PC-9 (cell line): ENCODE measurements around the gene GMPPA. TPM values are rescaled to one million over a fixed set of nuclear protein-coding genes. Genes with fewer than 3 reads are reported as not detected.

Experiments
- BruUV-seq: library from RNA; stranded (reverse); fragments of 400-500 nt; replicated peaks from 2 replicates; lab custom pipeline; 2021; lab: Mats Ljungman, UMichigan
- CTCF ChIA-PET: fragments of 300-600 bp; sonication (Branson Sonifier 250); formaldehyde crosslinking; loops from one replicate; lab custom pipeline; 2022; ENCODE audit warnings: antibody characterized with exemption; lab: Charles Lee
- POLR2A ChIA-PET: fragments of 300-600 bp; sonication (Branson Sonifier 250); formaldehyde crosslinking; loops from one replicate; lab custom pipeline; 2022; ENCODE audit warnings: antibody characterized with exemption; ENCODE audit not compliant: unreplicated experiment; lab: Charles Lee
- DNase-seq, 2 experiments: peaks; one replicate each; pipeline versions ENCODE4 v3.0.0 to v3.0.0-alpha.2; 2015 to 2022; ENCODE audit warnings: mixed read lengths in 1 of 2
- H2AFZ ChIP-seq: fragments of 200-600 bp; sonication (generic); 2 replicates; pipeline ENCODE4 v1.8.1; 2017; ENCODE audit warnings: antibody characterized with exemption
- H3F3A ChIP-seq: fragments of 200-600 bp; sonication (generic); 2 replicates; pipeline ENCODE4 v1.8.1; 2017; ENCODE audit warnings: antibody characterized with exemption, mild to moderate bottlenecking, low read depth; ENCODE audit not compliant: insufficient read depth
- H3K27ac ChIP-seq: fragments of 200-600 bp; sonication (generic); 2 replicates; pipeline ENCODE4 v1.6.1; 2016; ENCODE audit warnings: mixed run types
- H3K27me3 ChIP-seq: fragments of 200-600 bp; sonication (generic); 2 replicates; pipeline ENCODE4 v1.6.1; 2016; ENCODE audit warnings: low read depth, mixed run types; ENCODE audit not compliant: insufficient read depth
- H3K36me3 ChIP-seq: fragments of 200-600 bp; sonication (generic); 2 replicates; pipeline ENCODE4 v1.6.1; 2016; ENCODE audit warnings: low read depth, mixed run types
- H3K4me1 ChIP-seq: fragments of 200-600 bp; sonication (generic); replicated peaks from 2 replicates; pipeline ENCODE4 v1.6.1; 2016; ENCODE audit warnings: mixed run types; ENCODE audit not compliant: insufficient read depth
- H3K4me2 ChIP-seq: fragments of 200-600 bp; sonication (generic); 2 replicates; pipeline ENCODE4 v1.6.1; 2017; ENCODE audit warnings: mixed run types
- H3K4me3 ChIP-seq: fragments of 200-600 bp; sonication (generic); 2 replicates; pipeline ENCODE4 v1.6.1; 2016; ENCODE audit warnings: mixed run types
- H3K79me2 ChIP-seq: fragments of 200-600 bp; sonication (generic); 2 replicates; pipeline ENCODE4 v1.6.1; 2017; ENCODE audit warnings: low read depth, mixed run types
- H3K9me2 ChIP-seq: fragments of 200-600 bp; sonication (generic); 2 replicates; pipeline ENCODE4 v1.8.1; 2017; ENCODE audit warnings: mild to moderate bottlenecking; ENCODE audit not compliant: insufficient read depth
- H3K9me3 ChIP-seq: fragments of 200-600 bp; sonication (generic); 2 replicates; pipeline ENCODE4 v1.8.1; 2016; ENCODE audit warnings: low read depth; ENCODE audit not compliant: insufficient read depth
- H4K20me1 ChIP-seq: fragments of 200-600 bp; sonication (generic); 2 replicates; pipeline ENCODE4 v1.8.1; 2017; ENCODE audit not compliant: insufficient read depth
- EZH2 ChIP-seq: fragments of 200-600 bp; sonication (generic); IDR thresholded peaks from 2 replicates; pipeline ENCODE4 v1.8.0; 2017; ENCODE audit warnings: antibody characterized with exemption, low read depth
- intact Hi-C: fragments of 100-400 bp; cut with micrococcal nuclease; formaldehyde crosslinking; loops from one replicate; pipeline ENCODE4 v1.10.0; 2022; ENCODE audit not compliant: unreplicated experiment
- total RNA-seq: library from RNA; stranded (reverse); gene quantifications from 2 replicates; pipeline ENCODE4 v1.2.3, GENCODE V29; 2021
- TF ChIP-seq, protein P1 (sequence below): fragments of 200-600 bp; sonication (generic); conservative IDR thresholded peaks from 2 replicates; pipeline ENCODE4 v1.6.1; 2017; ENCODE audit warnings: mixed run types, antibody characterized with exemption, mild to moderate bottlenecking, moderate library complexity

The GMPPA gene
- total RNA-seq, 1 experiment from 2014 or later: 57.2 TPM

DNA sequence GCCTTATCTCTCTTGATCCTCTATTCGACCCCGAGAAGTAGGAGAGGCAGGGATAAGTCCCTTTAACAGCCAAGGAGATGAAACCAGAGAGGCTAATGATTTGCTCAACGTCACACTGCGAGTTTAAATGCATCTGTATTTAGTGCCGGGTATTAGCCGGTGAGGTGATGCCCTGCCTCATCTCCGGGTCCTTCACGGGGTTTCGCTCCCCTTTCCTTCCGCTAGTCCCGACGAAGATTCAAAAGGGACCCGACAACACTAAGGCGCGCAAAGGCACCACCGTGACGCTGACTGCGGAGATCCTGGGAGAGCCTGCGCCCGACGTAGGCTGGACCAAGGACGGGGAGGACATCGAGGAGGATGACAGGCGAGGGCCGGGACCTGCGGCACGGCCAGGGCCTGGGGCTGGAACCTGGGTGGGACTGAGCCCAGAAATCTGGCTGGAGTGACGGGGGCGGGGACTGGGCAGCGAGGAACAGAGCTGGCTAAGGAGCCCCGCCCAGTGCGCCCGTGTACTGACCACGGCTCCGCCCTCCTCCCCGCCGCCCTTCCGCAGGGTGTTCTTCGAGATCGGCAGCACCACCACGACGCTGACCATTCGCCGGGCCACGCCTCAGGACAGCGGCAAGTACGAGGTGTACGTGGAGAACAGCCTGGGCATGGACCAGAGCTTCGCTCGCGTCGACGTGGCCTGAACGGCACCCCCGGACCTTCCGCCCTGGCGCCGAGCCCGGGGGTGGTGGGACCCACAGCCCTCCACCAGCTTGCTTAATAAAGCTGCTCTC lies 1.0 kb upstream of the GMPPA start:
- H3K9me2 ChIP-seq: no peaks in the 10 kb centered on the region
- H2AFZ ChIP-seq: peak overlapping the region; percentile 95
- H3K27ac ChIP-seq: peak overlapping the region; percentile 81
- CTCF ChIA-PET: interaction anchor here (0.5 to 2.9 kb wide), 6 partner anchors 12 to 140 kb away, joined by 3 to 19 read pairs (median 8); partner anchors contain the start of gene DNPEP
- BruUV-seq: TSS peak; percentile 72
- peaks cover 7% of the 10 kb centered on the region; the same call in 1 of the 2 replicates for H3K27me3 ChIP-seq
- no peaks in the 10 kb centered on the region; the same call in 1 of the 2 replicates for H3K36me3 ChIP-seq
- H4K20me1 ChIP-seq: no peaks in the 10 kb centered on the region
- H3K4me1 ChIP-seq: peaks cover 19% of the 10 kb centered on the region
- peaks cover 18% of the 10 kb centered on the region; the same call in 1 of the 2 replicates for H3K79me2 ChIP-seq
- TF ChIP-seq EZH2: no peak
- TF ChIP-seq, protein P1, sequence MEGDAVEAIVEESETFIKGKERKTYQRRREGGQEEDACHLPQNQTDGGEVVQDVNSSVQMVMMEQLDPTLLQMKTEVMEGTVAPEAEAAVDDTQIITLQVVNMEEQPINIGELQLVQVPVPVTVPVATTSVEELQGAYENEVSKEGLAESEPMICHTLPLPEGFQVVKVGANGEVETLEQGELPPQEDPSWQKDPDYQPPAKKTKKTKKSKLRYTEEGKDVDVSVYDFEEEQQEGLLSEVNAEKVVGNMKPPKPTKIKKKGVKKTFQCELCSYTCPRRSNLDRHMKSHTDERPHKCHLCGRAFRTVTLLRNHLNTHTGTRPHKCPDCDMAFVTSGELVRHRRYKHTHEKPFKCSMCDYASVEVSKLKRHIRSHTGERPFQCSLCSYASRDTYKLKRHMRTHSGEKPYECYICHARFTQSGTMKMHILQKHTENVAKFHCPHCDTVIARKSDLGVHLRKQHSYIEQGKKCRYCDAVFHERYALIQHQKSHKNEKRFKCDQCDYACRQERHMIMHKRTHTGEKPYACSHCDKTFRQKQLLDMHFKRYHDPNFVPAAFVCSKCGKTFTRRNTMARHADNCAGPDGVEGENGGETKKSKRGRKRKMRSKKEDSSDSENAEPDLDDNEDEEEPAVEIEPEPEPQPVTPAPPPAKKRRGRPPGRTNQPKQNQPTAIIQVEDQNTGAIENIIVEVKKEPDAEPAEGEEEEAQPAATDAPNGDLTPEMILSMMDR: no peak
- peak; percentile 67 to 84 for DNase-seq
- peak overlapping the region; percentile 94 for H3K4me2 ChIP-seq
- intact Hi-C loops: loop anchor here (1.0 to 5.0 kb wide), 2 partner anchors 24 to 40 kb away; no protein-coding TSS in a partner anchor
- peaks cover 4% of the 10 kb centered on the region; the same call in 1 of the 2 replicates for H3F3A ChIP-seq
- H3K4me3 ChIP-seq: peak overlapping the region; percentile 74
- POLR2A ChIA-PET: interaction anchor here (0.5 to 0.6 kb wide), 4 partner anchors 10 to 108 kb away, joined by 3 to 8 read pairs (median 4); no protein-coding TSS in a partner anchor
- no peaks in the 10 kb centered on the region for H3K9me3 ChIP-seq

DNA sequence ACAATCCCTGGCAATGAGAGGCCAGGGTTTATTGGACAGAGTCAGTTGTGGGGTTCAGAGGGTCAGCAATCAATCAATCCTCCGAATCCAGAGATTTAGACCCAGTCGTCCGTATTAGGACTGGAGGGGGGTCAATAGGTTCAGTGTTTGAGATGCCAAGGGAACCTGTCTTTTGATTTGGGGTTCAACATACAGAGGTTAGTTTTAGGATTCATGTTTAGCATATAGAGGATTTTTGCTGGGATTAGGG lies 292 bp downstream of the GMPPA start:
- H3F3A ChIP-seq: peaks cover 4% of the 10 kb centered on the region; the same call in 1 of the 2 replicates
- ChIA-PET CTCF (interaction anchor here (0.7 to 2.9 kb wide), 6 partner anchors 11 to 111 kb away, joined by 3 to 19 read pairs (median 8); partner anchors contain the start of gene DNPEP), POLR2A (interaction anchor here (0.6 to 0.7 kb wide), 3 partner anchors 31 to 196 kb away, joined by 3 to 7 read pairs (median 6); no protein-coding TSS in a partner anchor)
- H4K20me1 ChIP-seq: no peaks in the 10 kb centered on the region
- TF ChIP-seq, protein P1: no peak
- TF ChIP-seq EZH2: no peak
- H3K4me3 ChIP-seq: peak overlapping the region; percentile 74
- H2AFZ ChIP-seq: peak overlapping the region; percentile 73
- H3K79me2 ChIP-seq: peaks cover 18% of the 10 kb centered on the region; the same call in 1 of the 2 replicates
- H3K4me2 ChIP-seq: peak overlapping the region; percentile 94
- H3K4me1 ChIP-seq: peaks cover 19% of the 10 kb centered on the region
- H3K9me2 ChIP-seq: no peaks in the 10 kb centered on the region
- peaks cover 7% of the 10 kb centered on the region; the same call in 1 of the 2 replicates for H3K27me3 ChIP-seq
- DNase-seq: no peak
- H3K9me3 ChIP-seq: no peaks in the 10 kb centered on the region
- no peaks in the 10 kb centered on the region; the same call in 1 of the 2 replicates for H3K36me3 ChIP-seq
- peak overlapping the region; percentile 81 for H3K27ac ChIP-seq
- intact Hi-C loops: loop anchor here (5.0 kb wide), 1 partner anchor 42 kb away; no protein-coding TSS in a partner anchor
- BruUV-seq: no TSS peak

DNA sequence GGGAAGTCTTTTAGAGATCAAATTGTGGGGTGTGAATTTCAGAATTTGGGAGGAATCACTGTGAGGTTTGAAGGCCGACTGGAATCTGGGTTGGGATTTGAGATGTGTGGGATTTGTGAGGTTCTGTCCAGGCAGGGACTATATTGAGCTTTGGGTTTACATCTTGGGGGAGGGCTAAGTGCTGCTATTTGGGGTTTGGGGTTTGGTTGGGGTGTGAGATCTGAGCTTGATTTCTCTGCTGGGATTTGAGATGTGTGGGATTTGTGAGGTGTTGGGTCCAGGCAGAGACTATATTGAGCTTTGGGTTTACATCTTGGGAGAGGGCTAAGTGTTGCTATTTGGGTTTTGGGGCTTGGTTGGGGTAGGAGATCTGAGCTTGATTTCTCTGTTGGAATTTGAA lies 864 bp downstream of the GMPPA start:
- Histone ChIP-seq H3K4me1 (peaks cover 19% of the 10 kb centered on the region), H2AFZ (no peak overlapping the region), H4K20me1 (no peaks in the 10 kb centered on the region), H3K9me3 (no peaks in the 10 kb centered on the region), H3K79me2 (peaks cover 18% of the 10 kb centered on the region; the same call in 1 of the 2 replicates), H3K9me2 (no peaks in the 10 kb centered on the region), H3K4me2 (peak overlapping the region; percentile 94), H3K36me3 (no peaks in the 10 kb centered on the region; the same call in 1 of the 2 replicates), H3K4me3 (peak overlapping the region; percentile 74), H3F3A (peaks cover 4% of the 10 kb centered on the region; the same call in 1 of the 2 replicates), H3K27ac (peak overlapping the region; percentile 81), H3K27me3 (peaks cover 5% of the 10 kb centered on the region; the same call in 1 of the 2 replicates)
- TF ChIP-seq, protein P1: no peak
- TF ChIP-seq EZH2: no peak
- POLR2A ChIA-PET: interaction anchor here (0.5 to 0.6 kb wide), 2 partner anchors 60 to 323 kb away, joined by 4 to 5 read pairs; partner anchors contain the start of gene CNPPD1
- CTCF ChIA-PET: interaction anchor here (0.7 to 2.9 kb wide), 4 partner anchors 8 to 112 kb away, joined by 4 to 19 read pairs (median 11); partner anchors contain the start of gene DNPEP
- intact Hi-C loops: loop anchor here (5.0 kb wide), 1 partner anchor 42 kb away; no protein-coding TSS in a partner anchor
- no TSS peak for BruUV-seq
- no peak for DNase-seq
